OCI-LY3 (cell line): ENCODE measurements around the gene HOXA9.

Experiments
- EZH2phosphoT487 ChIP-seq: fragments of 200-600 bp; shearing (Covaris generic); IDR thresholded peaks from 2 replicates; pipeline ENCODE4 v1.6.1; 2018; ENCODE audit warnings: antibody characterized with exemption, mixed run types, low read depth
- TF ChIP-seq, protein P1 (sequence below): fragments of 200-600, 300-600 bp; sonication (generic); IDR thresholded peaks from 2 replicates; pipeline ENCODE4 v1.5.1; 2014; ENCODE audit warnings: antibody characterized with exemption, low read length, low read depth

DNA sequence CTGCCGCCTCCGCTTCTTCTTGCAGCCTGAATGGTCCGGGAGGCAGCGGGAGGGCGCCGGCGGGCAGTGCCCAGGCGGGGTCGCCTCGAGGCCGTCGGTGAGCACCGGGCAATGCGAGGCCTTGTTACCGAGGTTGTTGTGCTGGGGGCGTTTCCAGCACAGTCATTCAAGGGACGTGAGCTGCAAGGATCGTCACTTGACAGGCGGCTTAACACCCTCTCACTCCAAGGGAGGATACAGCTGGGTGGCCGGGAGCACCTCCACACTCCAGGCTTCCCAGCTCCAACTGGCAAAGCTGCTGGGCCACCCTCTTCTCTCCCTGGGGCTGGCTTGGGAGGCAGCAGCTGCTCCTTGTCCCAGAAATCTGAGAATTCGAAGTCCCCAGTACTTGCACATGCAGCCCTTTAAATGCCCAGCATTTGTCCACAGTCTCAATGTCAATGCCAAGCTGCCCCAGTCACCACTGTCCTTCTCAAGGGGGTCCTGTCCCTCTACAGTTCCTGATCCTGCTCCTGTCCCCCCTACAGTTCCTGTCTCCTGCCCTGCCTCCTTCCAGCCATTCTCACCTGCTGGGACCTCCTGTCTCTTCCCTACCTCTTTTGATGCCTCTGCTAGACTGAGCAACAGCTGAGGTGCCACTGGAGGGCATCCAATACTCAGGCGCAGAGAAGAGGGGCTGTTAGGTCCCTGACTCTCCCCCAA is 24.1 kb upstream of the HOXA9 start:
- TF ChIP-seq, protein P1, sequence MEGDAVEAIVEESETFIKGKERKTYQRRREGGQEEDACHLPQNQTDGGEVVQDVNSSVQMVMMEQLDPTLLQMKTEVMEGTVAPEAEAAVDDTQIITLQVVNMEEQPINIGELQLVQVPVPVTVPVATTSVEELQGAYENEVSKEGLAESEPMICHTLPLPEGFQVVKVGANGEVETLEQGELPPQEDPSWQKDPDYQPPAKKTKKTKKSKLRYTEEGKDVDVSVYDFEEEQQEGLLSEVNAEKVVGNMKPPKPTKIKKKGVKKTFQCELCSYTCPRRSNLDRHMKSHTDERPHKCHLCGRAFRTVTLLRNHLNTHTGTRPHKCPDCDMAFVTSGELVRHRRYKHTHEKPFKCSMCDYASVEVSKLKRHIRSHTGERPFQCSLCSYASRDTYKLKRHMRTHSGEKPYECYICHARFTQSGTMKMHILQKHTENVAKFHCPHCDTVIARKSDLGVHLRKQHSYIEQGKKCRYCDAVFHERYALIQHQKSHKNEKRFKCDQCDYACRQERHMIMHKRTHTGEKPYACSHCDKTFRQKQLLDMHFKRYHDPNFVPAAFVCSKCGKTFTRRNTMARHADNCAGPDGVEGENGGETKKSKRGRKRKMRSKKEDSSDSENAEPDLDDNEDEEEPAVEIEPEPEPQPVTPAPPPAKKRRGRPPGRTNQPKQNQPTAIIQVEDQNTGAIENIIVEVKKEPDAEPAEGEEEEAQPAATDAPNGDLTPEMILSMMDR = no peak
- TF ChIP-seq EZH2phosphoT487 = no peak
